Ascending aorta (tissue), 2 donors: Measurements from ENCODE around the gene ASB3. TPM values are rescaled to one million over a fixed set of nuclear protein-coding genes. Genes with fewer than 3 reads are reported as not detected.

Experiments
- DNase-seq, 2 donors: peaks; one replicate each; pipeline ENCODE4 v3.0.0-alpha.2; 2019; ENCODE audit warnings: low spot score in 2 of 2
- H3K27ac ChIP-seq, 2 donors: fragments of 200-600 bp; sonication (generic); one replicate each; pipeline ENCODE4 v1.5.1; 2016 to 2017; ENCODE audit warnings: mild to moderate bottlenecking in 1 of 2
- H3K27me3 ChIP-seq: fragments of 200-600 bp; sonication (generic); one replicate; pipeline ENCODE4 v1.5.1; 2017
- H3K36me3 ChIP-seq, 2 donors: fragments of 200-600 bp; sonication (generic); one replicate each; pipeline ENCODE4 v1.5.1; 2016
- H3K4me1 ChIP-seq, 2 donors: fragments of 200-600 bp; sonication (generic); one replicate each; pipeline ENCODE4 v1.5.1; 2016 to 2017; ENCODE audit warnings: mild to moderate bottlenecking in 1 of 2
- H3K4me3 ChIP-seq, 2 donors: fragments of 200-600 bp; sonication (generic); one replicate each; pipeline ENCODE4 v1.5.1; 2016 to 2017; ENCODE audit warnings: mild to moderate bottlenecking in 1 of 2
- H3K9me3 ChIP-seq, 2 donors: fragments of 200-600 bp; sonication (generic); one replicate each; pipeline ENCODE4 v1.5.1; 2016
- intact Hi-C: fragments of 100-400 bp; cut with DNase I; formaldehyde crosslinking; loops from one replicate; pipeline ENCODE4 v1.15.1; 2023
- total RNA-seq: library from RNA; depleted of rRNA; stranded (reverse); fragments of >200 nt; gene quantifications from one replicate; pipeline ENCODE4 v1.1.0, GENCODE V29; 2016
- TF ChIP-seq, protein P1 (sequence below), 3 experiments: fragments of 200-600 bp in 2 of 3; fragments of 450-650 bp in 1 of 3; sonication (generic) in 2 of 3; IDR thresholded peaks; one replicate each; pipeline ENCODE4 v1.5.1; 2016 to 2019; ENCODE audit warnings: antibody characterized with exemption in 3 of 3, mild to moderate bottlenecking in 1 of 3, moderate library complexity in 1 of 3

ASB3 gene
- total RNA-seq, 1 donor from 2014 or later, result 3.4 TPM

DNA sequence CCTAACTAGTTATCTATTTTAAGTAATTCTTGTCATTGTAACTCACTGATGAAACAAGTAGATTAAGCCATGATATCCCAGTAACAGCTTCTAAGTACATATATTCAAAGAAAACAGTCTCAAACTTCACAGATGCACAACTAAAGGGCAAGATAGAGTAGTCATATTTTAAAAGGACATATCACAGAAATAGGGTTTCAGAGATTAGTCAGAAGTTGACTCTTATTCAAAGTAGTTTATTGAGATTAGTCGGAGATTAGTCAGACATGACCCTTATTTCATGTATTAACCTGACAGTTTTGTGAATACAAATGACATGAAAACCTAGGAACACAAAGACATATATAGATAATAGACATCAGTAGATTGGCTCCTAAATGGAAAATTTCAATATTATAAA, 35.0 kb downstream of the ASB3 start:
- H3K4me3 ChIP-seq, result no peak overlapping the region
- intact Hi-C loops, result no loop called here
- no peaks in the 10 kb centered on the region for H3K27me3 ChIP-seq
- H3K9me3 ChIP-seq, result no peaks in the 10 kb centered on the region
- TF ChIP-seq, protein P1, sequence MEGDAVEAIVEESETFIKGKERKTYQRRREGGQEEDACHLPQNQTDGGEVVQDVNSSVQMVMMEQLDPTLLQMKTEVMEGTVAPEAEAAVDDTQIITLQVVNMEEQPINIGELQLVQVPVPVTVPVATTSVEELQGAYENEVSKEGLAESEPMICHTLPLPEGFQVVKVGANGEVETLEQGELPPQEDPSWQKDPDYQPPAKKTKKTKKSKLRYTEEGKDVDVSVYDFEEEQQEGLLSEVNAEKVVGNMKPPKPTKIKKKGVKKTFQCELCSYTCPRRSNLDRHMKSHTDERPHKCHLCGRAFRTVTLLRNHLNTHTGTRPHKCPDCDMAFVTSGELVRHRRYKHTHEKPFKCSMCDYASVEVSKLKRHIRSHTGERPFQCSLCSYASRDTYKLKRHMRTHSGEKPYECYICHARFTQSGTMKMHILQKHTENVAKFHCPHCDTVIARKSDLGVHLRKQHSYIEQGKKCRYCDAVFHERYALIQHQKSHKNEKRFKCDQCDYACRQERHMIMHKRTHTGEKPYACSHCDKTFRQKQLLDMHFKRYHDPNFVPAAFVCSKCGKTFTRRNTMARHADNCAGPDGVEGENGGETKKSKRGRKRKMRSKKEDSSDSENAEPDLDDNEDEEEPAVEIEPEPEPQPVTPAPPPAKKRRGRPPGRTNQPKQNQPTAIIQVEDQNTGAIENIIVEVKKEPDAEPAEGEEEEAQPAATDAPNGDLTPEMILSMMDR (IDR thresholded peaks at IDR 0.05), result no peak
- peaks cover 0 to 12% of the 10 kb centered on the region in 2 donors for H3K36me3 ChIP-seq
- no peak overlapping the region for H3K27ac ChIP-seq
- H3K4me1 ChIP-seq, result peaks cover 0 to 9% of the 10 kb centered on the region in 2 donors
- DNase-seq, result no peak

DNA sequence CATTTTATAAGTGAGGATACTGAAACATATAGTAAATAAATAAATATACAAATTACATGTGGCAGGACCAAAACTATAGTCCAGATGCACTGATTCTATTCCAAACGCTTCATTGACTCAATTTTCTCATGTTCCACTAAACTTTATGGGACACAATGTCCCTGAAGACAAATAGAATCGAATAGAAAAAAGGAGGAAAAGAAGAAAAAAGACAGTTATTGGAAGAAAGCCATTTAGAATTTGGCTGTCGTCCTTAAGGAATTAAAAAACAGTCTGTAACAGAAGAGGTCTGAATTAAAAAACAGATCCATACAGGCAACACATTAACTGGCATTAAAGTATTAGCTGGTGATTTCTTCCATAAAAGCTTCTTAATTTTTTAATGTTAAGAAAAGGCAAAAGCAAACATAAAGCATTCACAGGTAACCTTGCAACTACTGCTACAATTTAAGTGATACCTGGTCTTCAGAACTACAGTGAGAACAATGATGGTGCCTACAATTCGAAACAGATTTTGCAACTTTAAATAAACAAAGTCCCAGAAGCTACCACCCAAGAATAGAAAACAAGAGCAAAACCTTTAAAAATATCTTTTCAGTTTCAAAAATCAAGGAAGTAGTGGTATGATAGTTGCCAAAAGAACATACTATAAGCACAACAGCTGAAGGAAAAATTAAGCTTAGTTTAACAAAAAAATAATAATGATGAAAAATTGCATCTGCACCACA, 36.5 kb downstream of the ASB3 start:
- DNase-seq, result no peak
- Histone ChIP-seq H3K9me3 (no peaks in the 10 kb centered on the region), H3K27me3 (no peaks in the 10 kb centered on the region), H3K4me3 (no peak overlapping the region), H3K27ac (peak overlapping the region in 1 of 2 donors; percentile 39), H3K36me3 (peaks cover 0 to 4% of the 10 kb centered on the region in 2 donors), H3K4me1 (peaks cover 0 to 9% of the 10 kb centered on the region in 2 donors)
- TF ChIP-seq, protein P1 (IDR thresholded peaks at IDR 0.05), result no peak
- intact Hi-C loops, result no loop called here

DNA sequence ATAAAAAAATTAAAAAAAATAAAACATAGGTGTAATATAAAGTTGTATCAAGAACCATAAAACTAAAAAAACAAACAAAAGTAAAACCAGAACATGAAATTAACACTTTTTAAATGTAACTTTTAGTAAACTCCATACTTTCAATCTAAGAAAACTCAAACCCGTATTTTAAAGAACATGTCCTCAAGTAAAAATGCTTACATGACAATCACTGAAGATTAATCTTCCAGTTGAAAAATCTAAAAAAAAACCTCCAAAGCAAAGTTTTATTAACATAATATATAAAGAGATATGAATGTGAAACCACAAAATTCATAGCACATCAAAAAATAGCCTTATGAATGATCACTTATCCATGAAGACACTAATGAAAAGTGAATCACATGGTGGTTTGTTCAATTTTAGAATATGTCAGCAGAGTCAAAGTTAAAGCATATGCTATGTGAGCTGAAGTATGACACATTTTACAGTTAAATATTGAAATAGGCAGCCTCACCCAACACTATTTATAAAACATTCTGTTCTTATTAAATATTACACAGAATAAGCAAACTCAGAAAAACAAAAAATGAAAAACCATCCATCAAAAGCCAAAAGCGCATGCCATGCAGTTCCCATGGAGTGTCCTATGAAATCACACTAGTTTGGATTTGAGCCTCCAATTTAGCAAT, 42.2 kb downstream of the ASB3 start:
- intact Hi-C loops, result loop anchor here (2.0 to 10.0 kb wide), 4 partner anchors 42 to 1750 kb away; partner anchors contain the start of genes ASB3 and ERLEC1

DNA sequence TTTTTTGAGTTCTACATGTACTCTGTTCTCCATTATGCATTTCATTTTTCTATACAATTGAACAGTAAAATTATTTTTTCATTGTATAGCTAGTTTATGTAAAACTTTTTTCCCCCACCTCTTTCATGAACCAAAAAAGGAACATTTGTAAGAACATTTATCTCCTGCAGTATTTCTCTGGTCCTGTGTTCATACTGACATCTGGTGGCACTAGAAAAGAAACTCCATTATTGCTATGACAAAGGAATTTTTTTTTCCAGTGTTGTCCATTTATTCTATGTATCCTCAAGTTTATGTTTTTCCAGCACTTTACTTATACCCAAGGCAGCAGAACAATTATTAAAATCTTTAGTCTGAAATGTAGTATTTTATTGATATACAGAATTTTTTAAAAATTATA, 46.6 kb downstream of the ASB3 start:
- Histone ChIP-seq H3K27me3 (no peaks in the 10 kb centered on the region), H3K36me3 (no peaks in the 10 kb centered on the region), H3K9me3 (no peaks in the 10 kb centered on the region), H3K27ac (no peak overlapping the region), H3K4me1 (peaks cover 5 to 19% of the 10 kb centered on the region in 2 donors), H3K4me3 (no peak overlapping the region)
- no peak for DNase-seq
- TF ChIP-seq, protein P1 (IDR thresholded peaks at IDR 0.05), result peak in 2 of 3 experiments; percentile 34 to 53
- intact Hi-C loops, result loop anchor here (5.0 to 10.0 kb wide), 2 partner anchors 243 to 1745 kb away; no protein-coding TSS in a partner anchor

More for the DNA sequence above, 42.2 kb downstream of the ASB3 start:
- DNase-seq, result no peak
- Histone ChIP-seq H3K9me3 (no peaks in the 10 kb centered on the region), H3K4me1 (peaks cover 5 to 17% of the 10 kb centered on the region in 2 donors), H3K27me3 (no peaks in the 10 kb centered on the region), H3K27ac (peak overlapping the region; percentile 69 to 83), H3K4me3 (peak overlapping the region in 1 of 2 donors; percentile 19), H3K36me3 (peaks cover 0 to 4% of the 10 kb centered on the region in 2 donors)
- TF ChIP-seq, protein P1 (IDR thresholded peaks at IDR 0.05), result no peak

DNA sequence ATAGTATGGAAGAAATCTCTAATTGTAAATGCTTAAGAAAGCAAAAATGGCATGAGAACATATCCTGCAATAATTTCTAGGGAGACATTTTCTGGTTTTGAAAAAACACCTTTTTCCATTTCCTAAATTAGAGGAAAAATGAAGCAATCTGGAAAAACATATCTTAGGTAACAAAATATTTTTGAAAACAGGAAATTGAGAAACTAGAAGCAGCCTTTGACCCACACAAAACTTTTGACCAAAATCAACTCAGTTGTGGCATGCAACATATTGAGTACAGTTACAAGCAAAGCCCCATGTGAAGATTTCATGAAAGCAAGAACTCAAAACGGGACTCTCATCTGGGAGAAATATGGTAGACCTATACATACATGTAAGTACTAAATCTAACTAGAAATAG, 47.7 kb downstream of the ASB3 start:
- intact Hi-C loops, result loop anchor here (10.0 kb wide), 1 partner anchor 314 kb away; no protein-coding TSS in a partner anchor

More for the DNA sequence above, 47.7 kb downstream of the ASB3 start:
- Histone ChIP-seq H3K4me3 (no peak overlapping the region), H3K36me3 (no peaks in the 10 kb centered on the region), H3K27me3 (no peaks in the 10 kb centered on the region), H3K9me3 (no peaks in the 10 kb centered on the region), H3K27ac (no peak overlapping the region), H3K4me1 (peaks cover 5 to 18% of the 10 kb centered on the region in 2 donors)
- no peak for DNase-seq
- TF ChIP-seq, protein P1 (IDR thresholded peaks at IDR 0.05), result no peak
